Measurements from ENCODE around the gene KCNC3.

The KCNC3 gene

DNA sequence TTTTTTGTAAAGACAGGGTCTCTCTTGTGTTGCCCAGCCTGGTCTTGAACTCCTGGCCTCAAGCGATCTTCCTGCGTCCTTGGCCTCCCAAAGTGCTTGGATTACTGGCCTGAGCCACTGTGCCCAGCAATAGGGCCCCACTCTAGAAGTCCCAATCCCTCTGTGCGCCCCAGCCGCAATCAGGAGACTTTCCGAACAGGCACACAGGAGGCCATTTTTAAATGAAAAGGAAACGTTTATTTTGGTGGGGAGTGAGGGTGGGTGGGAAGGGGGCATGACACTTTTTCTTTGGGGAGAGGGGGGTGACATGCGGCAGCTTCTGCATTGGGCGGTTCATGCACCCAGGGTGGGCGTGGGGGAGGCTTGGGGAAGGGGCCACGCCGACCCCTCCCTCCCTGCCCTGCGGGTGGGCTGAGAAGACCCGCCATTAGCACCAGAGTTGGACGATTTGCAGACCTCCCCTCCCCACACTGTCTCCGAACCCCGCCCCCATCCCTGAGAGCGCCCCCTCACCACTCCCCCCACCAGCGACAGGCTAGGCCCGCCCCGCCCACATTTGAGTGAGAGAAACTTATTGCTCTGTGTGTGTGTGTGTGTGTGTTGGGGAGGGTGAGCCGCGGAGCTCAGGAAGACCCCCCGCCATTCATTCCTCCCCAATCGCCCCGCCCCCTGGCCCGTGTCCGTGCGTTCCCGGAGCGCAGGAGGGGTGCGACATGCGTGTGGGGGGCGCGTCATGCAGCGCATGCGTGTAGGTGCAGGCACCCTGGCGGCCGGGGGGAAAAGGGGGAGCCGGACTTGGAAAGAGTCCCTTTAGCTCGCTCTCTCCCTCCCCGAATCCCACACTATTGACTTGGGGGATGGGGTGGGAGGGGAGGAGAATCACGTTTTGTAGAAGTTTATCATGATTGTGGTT, 17.2 kb downstream of the KCNC3 start:
- H3K4me3 ChIP-seq (ENCODE audit: low read depth, low read length) = no peak overlapping the region
- peaks cover 32% of the 10 kb centered on the region for H3K27me3 ChIP-seq (replicated peaks)
- no peak for DNase-seq
- H3K27ac ChIP-seq = no peak overlapping the region
- no peaks in the 10 kb centered on the region for H3K36me3 ChIP-seq (replicated peaks)
- in situ Hi-C loops (cut with HindIII; ENCODE audit: low pct_ligation_motif_present, low sequenced_read_pairs) = no loop called here
- TF ChIP-seq, protein P1, sequence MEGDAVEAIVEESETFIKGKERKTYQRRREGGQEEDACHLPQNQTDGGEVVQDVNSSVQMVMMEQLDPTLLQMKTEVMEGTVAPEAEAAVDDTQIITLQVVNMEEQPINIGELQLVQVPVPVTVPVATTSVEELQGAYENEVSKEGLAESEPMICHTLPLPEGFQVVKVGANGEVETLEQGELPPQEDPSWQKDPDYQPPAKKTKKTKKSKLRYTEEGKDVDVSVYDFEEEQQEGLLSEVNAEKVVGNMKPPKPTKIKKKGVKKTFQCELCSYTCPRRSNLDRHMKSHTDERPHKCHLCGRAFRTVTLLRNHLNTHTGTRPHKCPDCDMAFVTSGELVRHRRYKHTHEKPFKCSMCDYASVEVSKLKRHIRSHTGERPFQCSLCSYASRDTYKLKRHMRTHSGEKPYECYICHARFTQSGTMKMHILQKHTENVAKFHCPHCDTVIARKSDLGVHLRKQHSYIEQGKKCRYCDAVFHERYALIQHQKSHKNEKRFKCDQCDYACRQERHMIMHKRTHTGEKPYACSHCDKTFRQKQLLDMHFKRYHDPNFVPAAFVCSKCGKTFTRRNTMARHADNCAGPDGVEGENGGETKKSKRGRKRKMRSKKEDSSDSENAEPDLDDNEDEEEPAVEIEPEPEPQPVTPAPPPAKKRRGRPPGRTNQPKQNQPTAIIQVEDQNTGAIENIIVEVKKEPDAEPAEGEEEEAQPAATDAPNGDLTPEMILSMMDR (IDR thresholded peaks at IDR 0.05; ENCODE audit: low read depth, low read length, missing control alignments) = no peak

DNA sequence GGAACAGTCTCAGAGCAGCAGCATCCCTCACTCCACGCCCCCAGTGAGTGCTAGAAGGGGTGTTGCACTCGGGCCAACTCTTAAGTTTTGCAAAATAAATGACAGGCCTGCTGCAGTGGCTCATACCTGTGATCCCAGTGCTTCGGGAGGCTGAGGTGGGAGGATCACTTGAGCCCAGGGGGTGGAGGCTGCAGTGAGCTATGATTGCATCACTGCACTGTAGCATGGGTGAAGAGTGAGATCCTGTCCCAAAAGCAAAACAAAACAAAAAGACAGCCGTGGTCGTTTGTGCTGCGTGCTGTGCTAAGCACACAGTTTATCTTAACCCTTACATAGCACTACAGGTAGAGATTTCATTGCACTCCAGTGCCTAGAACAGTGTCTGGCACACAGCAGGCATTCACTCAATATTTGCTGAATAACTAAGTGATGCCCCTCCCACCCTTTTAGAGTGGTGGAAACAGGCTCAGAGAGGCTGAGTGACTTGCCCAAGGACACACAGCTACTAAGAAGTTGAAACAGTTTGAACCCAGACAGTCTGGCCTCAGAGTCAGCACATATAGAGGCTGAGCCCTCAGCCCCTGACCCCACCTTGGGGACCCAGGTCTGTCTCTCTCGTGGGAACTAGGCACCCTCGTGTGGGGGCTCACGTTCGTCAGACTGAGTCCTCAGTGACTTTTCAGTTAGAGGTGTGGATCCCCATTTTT, 18.3 kb downstream of the KCNC3 start:
- Histone ChIP-seq H3K27me3 (replicated peaks) (peaks cover 26% of the 10 kb centered on the region), H3K27ac (no peak overlapping the region), H3K36me3 (replicated peaks) (no peaks in the 10 kb centered on the region), H3K4me3 (ENCODE audit: low read depth, low read length) (no peak overlapping the region)
- DNase-seq = no peak
- TF ChIP-seq, protein P1 (IDR thresholded peaks at IDR 0.05; ENCODE audit: low read depth, low read length, missing control alignments) = no peak
- in situ Hi-C loops (cut with HindIII; ENCODE audit: low pct_ligation_motif_present, low sequenced_read_pairs) = no loop called here

DNA sequence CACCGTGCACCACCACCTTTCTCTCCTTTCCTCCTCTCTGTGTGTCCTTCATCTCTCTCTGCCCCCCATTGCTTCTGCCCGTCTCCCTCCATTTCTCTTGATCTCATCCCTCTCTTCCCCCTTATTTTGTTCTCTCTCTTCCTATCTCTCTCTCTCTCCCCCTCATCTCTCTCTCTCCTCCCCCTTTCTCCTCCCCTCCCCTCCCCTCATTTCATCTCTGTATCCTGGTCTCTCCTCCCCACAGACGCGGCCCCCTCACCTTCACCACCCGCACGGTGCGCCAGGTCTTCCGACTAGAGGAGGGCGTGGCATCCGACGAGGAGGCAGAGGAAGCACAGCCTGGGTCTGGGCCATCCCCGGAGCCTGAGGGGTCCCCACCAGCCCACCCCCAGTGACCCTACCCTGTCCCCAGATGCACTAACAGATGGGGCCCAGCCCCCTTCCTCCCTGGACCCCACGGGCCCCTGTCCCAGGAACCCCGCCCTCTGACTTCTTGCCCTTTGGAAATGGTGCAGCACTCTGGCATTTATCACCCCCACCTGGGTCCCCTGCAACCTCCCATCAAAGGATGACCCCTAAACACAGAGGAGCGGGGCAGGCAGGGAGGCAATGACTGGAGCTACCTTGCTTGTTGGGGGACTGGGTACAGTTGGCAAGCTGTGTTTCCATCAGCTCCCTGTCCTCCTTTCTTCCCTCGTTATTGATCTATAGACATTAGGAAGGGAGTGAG, 19.6 kb downstream of the KCNC3 start:
- no peak overlapping the region for H3K27ac ChIP-seq

DNA sequence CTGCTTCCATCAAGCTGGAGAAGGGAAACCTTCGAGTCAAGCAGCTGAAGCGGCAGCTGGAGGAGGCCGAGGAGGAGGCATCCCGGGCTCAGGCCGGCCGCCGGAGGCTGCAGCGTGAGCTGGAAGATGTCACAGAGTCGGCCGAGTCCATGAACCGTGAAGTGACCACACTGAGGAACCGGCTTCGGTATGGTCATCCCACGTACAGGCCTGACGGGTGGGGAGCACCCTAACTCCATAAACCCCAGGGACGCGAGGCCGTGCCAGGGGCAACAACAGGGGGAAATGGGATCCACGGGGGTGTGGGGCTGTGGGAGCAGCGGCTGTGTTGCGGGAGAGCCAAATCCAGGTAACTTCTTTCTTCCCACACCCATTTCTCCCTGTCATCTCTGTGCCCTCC, 20.2 kb downstream of the KCNC3 start:
- Histone ChIP-seq H3K27me3 (replicated peaks) (peaks cover 17% of the 10 kb centered on the region), H3K4me3 (ENCODE audit: low read depth, low read length) (no peak overlapping the region), H3K27ac (no peak overlapping the region), H3K36me3 (replicated peaks) (no peaks in the 10 kb centered on the region)
- in situ Hi-C loops (cut with HindIII; ENCODE audit: low pct_ligation_motif_present, low sequenced_read_pairs) = no loop called here
- TF ChIP-seq, protein P1 (IDR thresholded peaks at IDR 0.05; ENCODE audit: low read depth, low read length, missing control alignments) = no peak
- no peak for DNase-seq

More for the DNA sequence above, 19.6 kb downstream of the KCNC3 start:
- in situ Hi-C loops (cut with HindIII; ENCODE audit: low pct_ligation_motif_present, low sequenced_read_pairs) = no loop called here
- Histone ChIP-seq H3K4me3 (ENCODE audit: low read depth, low read length) (no peak overlapping the region), H3K27me3 (replicated peaks) (peaks cover 20% of the 10 kb centered on the region), H3K36me3 (replicated peaks) (no peaks in the 10 kb centered on the region)
- TF ChIP-seq, protein P1 (IDR thresholded peaks at IDR 0.05; ENCODE audit: low read depth, low read length, missing control alignments) = no peak
- no peak for DNase-seq

DNA sequence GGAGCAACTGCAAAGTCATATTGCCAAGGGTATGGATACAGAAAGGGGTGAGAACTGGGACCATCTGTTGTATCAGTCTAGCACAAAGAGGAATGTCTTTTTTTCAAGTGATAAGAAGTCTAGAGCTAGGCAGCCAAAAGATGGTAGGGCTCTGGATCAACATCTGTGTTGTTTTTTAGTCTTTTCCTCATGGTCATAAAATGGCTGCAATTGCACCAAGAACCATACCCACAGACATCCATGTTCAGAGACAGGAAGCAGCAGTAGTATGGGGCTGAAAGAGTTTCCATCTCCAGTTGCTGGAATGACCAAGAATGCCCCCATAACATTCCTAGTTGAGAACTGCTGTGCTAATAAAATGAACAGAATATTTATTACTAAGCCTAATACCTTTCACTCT, 25.6 kb downstream of the KCNC3 start:
- H3K4me3 ChIP-seq (ENCODE audit: low read depth, low read length) = no peak overlapping the region
- no peaks in the 10 kb centered on the region for H3K36me3 ChIP-seq (replicated peaks)
- no peak overlapping the region for H3K27ac ChIP-seq
- no peaks in the 10 kb centered on the region for H3K27me3 ChIP-seq (replicated peaks)
- in situ Hi-C loops (cut with HindIII; ENCODE audit: low pct_ligation_motif_present, low sequenced_read_pairs) = no loop called here
- no peak for DNase-seq
- TF ChIP-seq, protein P1 (IDR thresholded peaks at IDR 0.05; ENCODE audit: low read depth, low read length, missing control alignments) = no peak
